Measurements from ENCODE around the gene ADAMTS9.

ADAMTS9 gene

GRCh38 chr3:64483467-64483866, 204.3 kb downstream of the ADAMTS9 start:
- no peak for DNase-seq

- DNase-seq, result no peak
Observed at GRCh38 chr3:64475037-64475436, 212.8 kb downstream of the ADAMTS9 start.

- DNase-seq, result no peak
Observed at GRCh38 chr3:64473466-64473865, 214.3 kb downstream of the ADAMTS9 start.

GRCh38 chr3:64470436-64470835, 217.4 kb downstream of the ADAMTS9 start:
- no peak for DNase-seq

- DNase-seq, result no peak
Observed at GRCh38 chr3:64467255-64467944, 220.4 kb downstream of the ADAMTS9 start.

Data from hematopoietic multipotent progenitor cell treated with erythropoietin and hydrocortisone succinate and interleukin-3 and kit ligand, for 6 days (in vitro differentiated cells).